Measurements from ENCODE around the gene EFHC2. TPM values are rescaled to one million over a fixed set of nuclear protein-coding genes. Genes with fewer than 3 reads are reported as not detected.

The EFHC2 gene
- total and polyA plus RNA-seq, 10 of the 15 experiments (the other 5 are each of a cell fraction or from before 2014, with no cell fraction given) = 0.56 TPM; not detected in 9

DNA sequence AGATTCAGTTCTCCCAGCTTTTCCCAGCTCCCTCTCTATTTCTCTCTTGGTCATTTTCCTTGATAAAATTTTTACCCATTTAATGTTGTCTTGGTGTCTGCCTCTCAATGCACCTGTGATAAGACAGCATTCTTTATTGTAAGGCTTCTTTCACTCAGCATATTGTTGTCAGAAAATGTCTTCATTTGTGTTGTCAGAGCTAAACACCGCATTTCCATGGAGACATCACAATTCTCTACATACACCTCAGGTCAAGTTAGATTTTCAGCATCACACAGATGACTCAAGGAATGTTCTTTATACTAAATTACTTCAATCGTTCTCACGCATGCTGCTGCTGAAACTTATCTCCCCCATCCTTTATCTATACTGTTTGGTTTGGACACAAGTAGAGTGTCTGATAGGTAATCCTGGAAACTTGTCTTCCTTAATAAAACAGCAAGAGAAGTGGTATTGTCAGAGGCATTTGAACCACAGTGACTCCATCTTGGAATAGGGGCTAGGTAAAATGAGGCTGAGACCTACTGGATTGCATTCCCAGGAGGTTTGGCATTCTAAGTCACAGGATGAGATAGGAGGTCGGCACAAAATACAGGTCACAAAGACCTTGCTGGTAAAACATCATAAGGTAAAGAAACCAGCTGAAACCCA is 41.3 kb upstream of the EFHC2 start:
- Histone ChIP-seq H3K27ac (ENCODE audit: control insufficient read depth, insufficient read depth) (no peak overlapping the region), H3K36me3 (ENCODE audit: control insufficient read depth in 2 of 2, insufficient read depth in 2 of 2, low read length in 1 of 2) (no peaks in the 10 kb centered on the region), H3K9ac (ENCODE audit: control insufficient read depth, insufficient read depth, low read length) (no peak overlapping the region), H3K27me3 (replicated peaks in 1 of 2; ENCODE audit: control insufficient read depth in 2 of 2, insufficient read depth in 2 of 2, low read length in 1 of 2) (no peaks in the 10 kb centered on the region), H2AFZ (ENCODE audit: control insufficient read depth, low read depth, low read length) (no peak overlapping the region), H3K4me2 (ENCODE audit: control insufficient read depth, insufficient read depth) (no peak overlapping the region), H3K9me3 (replicated peaks; ENCODE audit: control insufficient read depth, insufficient read depth, low read length) (no peaks in the 10 kb centered on the region), H3K4me3 (no peak overlapping the region), H3K79me2 (ENCODE audit: control insufficient read depth, insufficient read depth, low read length) (no peaks in the 10 kb centered on the region), H3K4me1 (ENCODE audit: control insufficient read depth, insufficient read depth, low read length) (no peaks in the 10 kb centered on the region), H4K20me1 (ENCODE audit: control insufficient read depth, insufficient read depth) (no peaks in the 10 kb centered on the region)
- FAIRE-seq (no peak), ATAC-seq (no peak), DNase-seq (ENCODE audit: low read depth, low spot score) (no peak)
- BruUV-seq (replicated peaks) = no TSS peak
- POLR2A ChIA-PET = no interaction called here
- in situ Hi-C loops (cut with MboI) = no loop called here
- CTCF ChIA-PET = no interaction called here
- RAD21 ChIA-PET (ENCODE audit: unreplicated experiment) = no interaction called here
- intact Hi-C loops (cut with micrococcal nuclease; ENCODE audit: unreplicated experiment) = no loop called here
- WGBS (ENCODE audit: insufficient coverage, insufficient replicate concordance, low lambda C conversion rate, missing lambda C conversion rate) = 35% methylated on average over 4 of the region's 4 CpGs
- TF ChIP-seq EED (IDR thresholded peaks at IDR 0.05; ENCODE audit: low read depth) (no peak), BCL11A (IDR thresholded peaks at IDR 0.05; ENCODE audit: low read depth, low read length) (no peak), NR2C2 (IDR thresholded peaks at IDR 0.05; ENCODE audit: borderline replicate concordance, control insufficient read depth, insufficient read length, low read depth) (no peak), NBN (IDR thresholded peaks at IDR 0.05) (no peak), MTA3 (IDR thresholded peaks at IDR 0.05; ENCODE audit: borderline replicate concordance, low read length) (no peak), TCF12 (IDR thresholded peaks at IDR 0.05; ENCODE audit: low read depth, low read length) (no peak), ZZZ3 (IDR thresholded peaks at IDR 0.05; ENCODE audit: control insufficient read depth, insufficient read length, low read depth) (no peak), KLF5 (IDR thresholded peaks at IDR 0.05; ENCODE audit: partially characterized antibody) (no peak), SREBF1 (IDR thresholded peaks at IDR 0.05; ENCODE audit: low read length) (no peak), LARP7 (IDR thresholded peaks at IDR 0.05) (no peak), PAX8 (IDR thresholded peaks at IDR 0.05) (no peak), ZNF217 (IDR thresholded peaks at IDR 0.05) (no peak), SMAD1 (IDR thresholded peaks at IDR 0.05; ENCODE audit: low read depth, partially characterized antibody) (no peak), ZNF384 (IDR thresholded peaks at IDR 0.05; ENCODE audit: borderline replicate concordance, low read depth, low read length) (no peak), MTA2 (IDR thresholded peaks at IDR 0.05; ENCODE audit: low read depth) (no peak), CBX5 (IDR thresholded peaks at IDR 0.05; ENCODE audit: low read depth) (no peak), HDAC2 (IDR thresholded peaks at IDR 0.05) (no peak)
- TF ChIP-seq, protein P1, sequence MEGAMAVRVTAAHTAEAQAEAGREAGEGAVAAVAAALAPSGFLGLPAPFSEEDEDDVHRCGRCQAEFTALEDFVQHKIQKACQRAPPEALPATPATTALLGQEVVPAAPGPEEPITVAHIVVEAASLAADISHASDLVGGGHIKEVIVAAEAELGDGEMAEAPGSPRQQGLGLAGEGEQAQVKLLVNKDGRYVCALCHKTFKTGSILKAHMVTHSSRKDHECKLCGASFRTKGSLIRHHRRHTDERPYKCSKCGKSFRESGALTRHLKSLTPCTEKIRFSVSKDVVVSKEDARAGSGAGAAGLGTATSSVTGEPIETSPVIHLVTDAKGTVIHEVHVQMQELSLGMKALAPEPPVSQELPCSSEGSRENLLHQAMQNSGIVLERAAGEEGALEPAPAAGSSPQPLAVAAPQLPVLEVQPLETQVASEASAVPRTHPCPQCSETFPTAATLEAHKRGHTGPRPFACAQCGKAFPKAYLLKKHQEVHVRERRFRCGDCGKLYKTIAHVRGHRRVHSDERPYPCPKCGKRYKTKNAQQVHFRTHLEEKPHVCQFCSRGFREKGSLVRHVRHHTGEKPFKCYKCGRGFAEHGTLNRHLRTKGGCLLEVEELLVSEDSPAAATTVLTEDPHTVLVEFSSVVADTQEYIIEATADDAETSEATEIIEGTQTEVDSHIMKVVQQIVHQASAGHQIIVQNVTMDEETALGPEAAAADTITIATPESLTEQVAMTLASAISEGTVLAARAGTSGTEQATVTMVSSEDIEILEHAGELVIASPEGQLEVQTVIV (IDR thresholded peaks at IDR 0.05; ENCODE audit: borderline replicate concordance, partially characterized antibody) = no peak
- TF ChIP-seq, protein P2, sequence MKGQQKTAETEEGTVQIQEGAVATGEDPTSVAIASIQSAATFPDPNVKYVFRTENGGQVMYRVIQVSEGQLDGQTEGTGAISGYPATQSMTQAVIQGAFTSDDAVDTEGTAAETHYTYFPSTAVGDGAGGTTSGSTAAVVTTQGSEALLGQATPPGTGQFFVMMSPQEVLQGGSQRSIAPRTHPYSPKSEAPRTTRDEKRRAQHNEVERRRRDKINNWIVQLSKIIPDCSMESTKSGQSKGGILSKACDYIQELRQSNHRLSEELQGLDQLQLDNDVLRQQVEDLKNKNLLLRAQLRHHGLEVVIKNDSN (IDR thresholded peaks at IDR 0.05; ENCODE audit: borderline replicate concordance, extremely low read length, insufficient read depth, low read depth, low read length) = no peak
- TF ChIP-seq, protein P3, sequence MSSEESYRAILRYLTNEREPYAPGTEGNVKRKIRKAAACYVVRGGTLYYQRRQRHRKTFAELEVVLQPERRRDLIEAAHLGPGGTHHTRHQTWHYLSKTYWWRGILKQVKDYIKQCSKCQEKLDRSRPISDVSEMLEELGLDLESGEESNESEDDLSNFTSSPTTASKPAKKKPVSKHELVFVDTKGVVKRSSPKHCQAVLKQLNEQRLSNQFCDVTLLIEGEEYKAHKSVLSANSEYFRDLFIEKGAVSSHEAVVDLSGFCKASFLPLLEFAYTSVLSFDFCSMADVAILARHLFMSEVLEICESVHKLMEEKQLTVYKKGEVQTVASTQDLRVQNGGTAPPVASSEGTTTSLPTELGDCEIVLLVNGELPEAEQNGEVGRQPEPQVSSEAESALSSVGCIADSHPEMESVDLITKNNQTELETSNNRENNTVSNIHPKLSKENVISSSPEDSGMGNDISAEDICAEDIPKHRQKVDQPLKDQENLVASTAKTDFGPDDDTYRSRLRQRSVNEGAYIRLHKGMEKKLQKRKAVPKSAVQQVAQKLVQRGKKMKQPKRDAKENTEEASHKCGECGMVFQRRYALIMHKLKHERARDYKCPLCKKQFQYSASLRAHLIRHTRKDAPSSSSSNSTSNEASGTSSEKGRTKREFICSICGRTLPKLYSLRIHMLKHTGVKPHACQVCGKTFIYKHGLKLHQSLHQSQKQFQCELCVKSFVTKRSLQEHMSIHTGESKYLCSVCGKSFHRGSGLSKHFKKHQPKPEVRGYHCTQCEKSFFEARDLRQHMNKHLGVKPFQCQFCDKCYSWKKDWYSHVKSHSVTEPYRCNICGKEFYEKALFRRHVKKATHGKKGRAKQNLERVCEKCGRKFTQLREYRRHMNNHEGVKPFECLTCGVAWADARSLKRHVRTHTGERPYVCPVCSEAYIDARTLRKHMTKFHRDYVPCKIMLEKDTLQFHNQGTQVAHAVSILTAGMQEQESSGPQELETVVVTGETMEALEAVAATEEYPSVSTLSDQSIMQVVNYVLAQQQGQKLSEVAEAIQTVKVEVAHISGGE (CRISPR knock-in tag; IDR thresholded peaks at IDR 0.05) = no peak
- SMC1A ChIA-PET (ENCODE audit: uncharacterized antibody, unreplicated experiment) = no interaction called here

All from GM12878 (cell line).